IMR-90 (cell line): ENCODE measurements around the gene GPATCH8. TPM values are rescaled to one million over a fixed set of nuclear protein-coding genes. Genes with fewer than 3 reads are reported as not detected.

ENCODE experiments used
- ATAC-seq: fragments of 200-7000 bp; cut with Tn5 transposase; 2 replicates; pipeline ENCODE4 v1.9.1; 2020; ENCODE audit warnings: low read depth, mild to moderate bottlenecking, moderate library complexity
- BruUV-seq: library from RNA; stranded (reverse); fragments of 400-500 nt; replicated peaks from 2 replicates; lab custom pipeline; 2021; lab: Mats Ljungman, UMichigan
- CTCF ChIA-PET: fragments of 300-600 bp; formaldehyde crosslinking; extraction: SDS; loops from one replicate; lab custom pipeline; 2021; ENCODE audit warnings: antibody characterized with exemption; lab: Yijun Ruan, JAX
- POLR2A ChIA-PET: fragments of 300-600 bp; sonication (Branson Sonifier 250); formaldehyde crosslinking; loops from one replicate; lab custom pipeline; 2022; ENCODE audit warnings: antibody characterized with exemption; ENCODE audit not compliant: unreplicated experiment; lab: Charles Lee
- DNase-seq: peaks from one replicate; pipeline ENCODE4 v3.0.0; 2013
- H2AFZ ChIP-seq: replicated peaks from 2 replicates; pipeline ENCODE3; 2013; ENCODE audit warnings: low read length, mild to moderate bottlenecking; ENCODE audit not compliant: poor library complexity
- H2AK5ac ChIP-seq: 2 replicates; pipeline ENCODE4 v1.6.1; 2013; ENCODE audit warnings: low read depth, low read length, inconsistent platforms
- H2AK9ac ChIP-seq: replicated peaks from 2 replicates; pipeline ENCODE3; 2013; ENCODE audit warnings: mild to moderate bottlenecking, low read depth, low read length, moderate library complexity; ENCODE audit not compliant: poor library complexity
- H2BK120ac ChIP-seq: 2 replicates; pipeline ENCODE4 v1.6.1; 2013; ENCODE audit warnings: low read depth, low read length, inconsistent platforms
- H2BK15ac ChIP-seq: 3 replicates; pipeline ENCODE4 v1.6.1; 2013; ENCODE audit warnings: low read depth, low read length, inconsistent platforms
- H2BK20ac ChIP-seq: 2 replicates; pipeline ENCODE4 v1.6.1; 2013; ENCODE audit warnings: low read depth, mild to moderate bottlenecking, inconsistent platforms, low read length, moderate library complexity
- H2BK5ac ChIP-seq: 2 replicates; pipeline ENCODE4 v1.6.1; 2013; ENCODE audit warnings: mild to moderate bottlenecking, low read depth, low read length, inconsistent platforms; ENCODE audit not compliant: poor library complexity, severe bottlenecking
- H3K14ac ChIP-seq: replicated peaks from 2 replicates; pipeline ENCODE4 v1.6.1; 2013; ENCODE audit warnings: low read depth, low read length, inconsistent platforms
- H3K18ac ChIP-seq: 2 replicates; pipeline ENCODE4 v1.6.1; 2013; ENCODE audit warnings: low read depth, low read length, control low read depth
- H3K23ac ChIP-seq: 2 replicates; pipeline ENCODE4 v1.6.1; 2013; ENCODE audit warnings: low read depth, low read length, inconsistent platforms
- H3K27ac ChIP-seq: 2 replicates; pipeline ENCODE4 v1.5.1; 2013; ENCODE audit warnings: mild to moderate bottlenecking, control low read depth, low read length; ENCODE audit not compliant: insufficient read depth
- H3K27me3 ChIP-seq: 2 replicates; pipeline ENCODE4 v1.6.1; 2013; ENCODE audit warnings: low read length; ENCODE audit not compliant: control insufficient read depth, insufficient read depth
- H3K36me3 ChIP-seq: 2 replicates; pipeline ENCODE4 v1.6.1; 2013; ENCODE audit warnings: low read length, mixed read lengths; ENCODE audit not compliant: control insufficient read depth, insufficient read depth
- H3K4ac ChIP-seq: 2 replicates; pipeline ENCODE4 v1.6.1; 2013; ENCODE audit warnings: low read depth, low read length, inconsistent platforms
- H3K4me1 ChIP-seq: 2 replicates; pipeline ENCODE4 v1.6.1; 2013; ENCODE audit warnings: low read length, mixed read lengths; ENCODE audit not compliant: control insufficient read depth, insufficient read depth
- H3K4me2 ChIP-seq: 2 replicates; pipeline ENCODE4 v1.6.1; 2013; ENCODE audit warnings: low read depth, mild to moderate bottlenecking, control low read depth, low read length, moderate library complexity
- H3K4me3 ChIP-seq: 2 replicates; pipeline ENCODE4 v1.5.1; 2013; ENCODE audit warnings: low read depth, mild to moderate bottlenecking, control low read depth, low read length, moderate library complexity; ENCODE audit not compliant: insufficient read depth
- H3K56ac ChIP-seq: 2 replicates; pipeline ENCODE4 v1.6.1; 2013; ENCODE audit warnings: low read length, inconsistent platforms; ENCODE audit not compliant: insufficient read depth; ENCODE audit errors: extremely low read depth
- H3K79me1 ChIP-seq, 2 experiments: 2 replicates each; pipeline ENCODE4 v1.6.1; 2013; ENCODE audit warnings: low read length in 2 of 2, inconsistent platforms in 1 of 2, low read depth in 1 of 2
- H3K9ac ChIP-seq: 2 replicates; pipeline ENCODE4 v1.6.1; 2013; ENCODE audit warnings: low read depth, low read length, control low read depth
- H3K9me1 ChIP-seq: 2 replicates; pipeline ENCODE4 v1.6.1; 2013; ENCODE audit warnings: low read length, inconsistent platforms; ENCODE audit not compliant: insufficient read depth
- H3K9me3 ChIP-seq: 2 replicates; pipeline ENCODE4 v1.6.1; 2013; ENCODE audit warnings: low read length; ENCODE audit not compliant: control insufficient read depth, insufficient read depth
- H4K20me1 ChIP-seq: 2 replicates; pipeline ENCODE4 v1.6.1; 2013; ENCODE audit warnings: low read length, inconsistent platforms; ENCODE audit not compliant: insufficient read depth
- H4K5ac ChIP-seq: 2 replicates; pipeline ENCODE4 v1.6.1; 2013; ENCODE audit warnings: mild to moderate bottlenecking, low read depth, low read length, control low read depth
- H4K8ac ChIP-seq, 2 experiments: 2 replicates each; pipeline ENCODE4 v1.6.1; 2013; ENCODE audit warnings: low read depth in 2 of 2, low read length in 2 of 2, control low read depth in 1 of 2, inconsistent platforms in 1 of 2
- H4K91ac ChIP-seq: 2 replicates; pipeline ENCODE4 v1.6.1; 2013; ENCODE audit warnings: low read depth, low read length, inconsistent platforms; ENCODE audit not compliant: insufficient read depth
- RCOR1 ChIP-seq: IDR thresholded peaks from 2 replicates; pipeline ENCODE4 v1.6.1; 2012; ENCODE audit warnings: mild to moderate bottlenecking, low read length, improper control_type of control experiment; ENCODE audit not compliant: insufficient replicate concordance
- WGBS, 2 experiments: methylation state at CpG; one replicate each; pipeline versions ENCODE4 v1.1.5 to v1.1.7; 2013; ENCODE audit warnings: missing lambda C conversion rate in 2 of 2; ENCODE audit not compliant: insufficient read length in 1 of 2; ENCODE audit errors: extremely low coverage in 2 of 2; 5-methylcytosine and 5-hydroxymethylcytosine counted together
- dilution Hi-C: fragments of 300-500 bp; cut with HindIII; formaldehyde crosslinking; loops from one replicate; pipeline ENCODE4 v1.14.3; 2018; ENCODE audit warnings: low sequenced_read_pairs; ENCODE audit not compliant: unreplicated experiment
- in situ Hi-C: fragments of 300-500 bp; cut with MboI; formaldehyde crosslinking; loops from 3 replicates; pipeline ENCODE4 v1.14.3; 2019; ENCODE audit warnings: low sequenced_read_pairs, inconsistent platforms, mixed read lengths
- intact Hi-C: fragments of 100-400 bp; cut with micrococcal nuclease; formaldehyde crosslinking; loops from 2 replicates; pipeline ENCODE4 v1.10.0; 2022
- polyA plus RNA-seq, 3 experiments: library from polyadenylated mRNA; depleted of rRNA; stranded (reverse); fragments of >200 nt; gene quantifications; 2 replicates each; pipeline ENCODE4 v1.2.3, GENCODE V29; 2012; ENCODE audit warnings: low replicate concordance in 1 of 3
- total RNA-seq: library from RNA; depleted of rRNA; stranded (reverse); fragments of >200 nt; gene quantifications from 2 replicates; pipeline ENCODE4 v1.2.3, GENCODE V29; 2012
- TF ChIP-seq, protein P1 (sequence below): fragments of 150-350 bp; IDR thresholded peaks from 2 replicates; pipeline ENCODE4 v1.6.1; 2016; ENCODE audit warnings: low read depth, mild to moderate bottlenecking, low read length, moderate library complexity, borderline replicate concordance

The GPATCH8 gene
- total and polyA plus RNA-seq, 2 of the 4 experiments (the other 2 are of a cell fraction), result 8.8 to 13.2 TPM

DNA sequence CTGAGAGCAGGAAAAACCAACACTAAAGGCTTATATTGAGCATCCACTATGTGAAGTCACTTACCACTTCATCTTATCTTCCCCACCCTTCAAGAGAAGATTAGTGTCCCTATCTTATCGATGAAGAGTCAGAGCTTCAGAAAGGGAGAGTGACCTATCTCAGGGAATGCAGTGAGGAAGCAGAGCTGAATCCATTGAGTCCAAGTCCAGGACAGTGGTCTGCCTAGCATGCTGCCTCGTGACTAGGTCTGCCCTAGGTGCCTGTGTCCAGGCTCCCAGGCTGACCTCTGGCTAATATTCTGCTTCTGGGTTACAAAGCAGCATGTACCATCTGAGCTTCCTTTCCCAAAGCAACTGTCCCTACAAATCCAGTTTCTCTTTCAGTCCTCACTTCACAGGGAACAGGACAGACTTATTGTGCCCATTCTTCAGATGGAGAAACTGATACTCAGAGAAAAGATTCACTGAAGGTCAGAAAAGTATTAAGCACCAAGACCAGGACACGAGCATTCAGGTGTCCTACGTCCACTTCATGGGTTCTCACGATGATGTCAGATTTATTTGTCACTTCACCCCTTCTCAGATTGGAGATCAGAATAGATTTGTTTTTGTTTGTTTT, 40.8 kb upstream of the GPATCH8 start:
- ATAC-seq (peak; percentile 1), DNase-seq (no peak)
- Histone ChIP-seq H4K5ac (peak overlapping the region; percentile 87), H3K79me1 (peaks cover 10 to 60% of the 10 kb centered on the region in 2 experiments), H3K4ac (peak overlapping the region; percentile 99), H2BK120ac (peak overlapping the region; percentile 99), H2BK15ac (peak overlapping the region; percentile 98), H3K9me3 (no peaks in the 10 kb centered on the region), H3K4me3 (no peak overlapping the region), H3K9ac (peak overlapping the region; percentile 62), H3K4me2 (peak overlapping the region; percentile 70), H4K91ac (peak overlapping the region; percentile 98), H2AK9ac (peak overlapping the region; percentile 93), H3K36me3 (no peaks in the 10 kb centered on the region), H3K23ac (peak overlapping the region; percentile 100), H3K14ac (peak overlapping the region; percentile 97), H2AK5ac (peak overlapping the region; percentile 96), H3K18ac (peak overlapping the region; percentile 98), H3K27ac (peak overlapping the region; percentile 99), H2BK20ac (peak overlapping the region; percentile 100), H2AFZ (peak overlapping the region; percentile 1), H2BK5ac (peak overlapping the region; percentile 98), H3K9me1 (peaks cover 46% of the 10 kb centered on the region), H4K8ac (peak overlapping the region; percentile 73 to 94), H3K27me3 (no peaks in the 10 kb centered on the region), H4K20me1 (no peaks in the 10 kb centered on the region), H3K4me1 (peaks cover 58% of the 10 kb centered on the region), H3K56ac (peak overlapping the region; percentile 97)
- TF ChIP-seq, protein P1, sequence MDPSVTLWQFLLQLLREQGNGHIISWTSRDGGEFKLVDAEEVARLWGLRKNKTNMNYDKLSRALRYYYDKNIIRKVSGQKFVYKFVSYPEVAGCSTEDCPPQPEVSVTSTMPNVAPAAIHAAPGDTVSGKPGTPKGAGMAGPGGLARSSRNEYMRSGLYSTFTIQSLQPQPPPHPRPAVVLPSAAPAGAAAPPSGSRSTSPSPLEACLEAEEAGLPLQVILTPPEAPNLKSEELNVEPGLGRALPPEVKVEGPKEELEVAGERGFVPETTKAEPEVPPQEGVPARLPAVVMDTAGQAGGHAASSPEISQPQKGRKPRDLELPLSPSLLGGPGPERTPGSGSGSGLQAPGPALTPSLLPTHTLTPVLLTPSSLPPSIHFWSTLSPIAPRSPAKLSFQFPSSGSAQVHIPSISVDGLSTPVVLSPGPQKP, result no peak
- peak; percentile 92 for TF ChIP-seq RCOR1
- ChIA-PET POLR2A (interaction anchor here (1.1 to 3.5 kb wide), 3 partner anchors 10 to 18 kb away, joined by 5 to 22 read pairs (median 6); partner anchors contain the start of gene FZD2), CTCF (interaction anchor here (0.6 to 1.8 kb wide), 4 partner anchors 10 to 55 kb away, joined by 3 to 9 read pairs (median 4); no protein-coding TSS in a partner anchor)
- in situ Hi-C loops (no loop called here), intact Hi-C loops (loop anchor here (1.0 kb wide), 1 partner anchor 13 kb away; the partner anchor contains the start of gene FZD2), dilution Hi-C loops (no loop called here)
- BruUV-seq, result no TSS peak
- WGBS, 2 experiments, result 46% methylated on average over 5 of the region's 5 CpGs; no CpG with 5 or more reads in 1 of the 2 experiments
